HG02870 (cell line): ENCODE results near the gene CCL11.

ENCODE experiments used
- ATAC-seq: cut with Tn5 transposase; IDR thresholded peaks from one replicate; pipeline ENCODE4 v1.9.1; 2021; ENCODE audit warnings: mild to moderate bottlenecking, moderate library complexity; ENCODE audit not compliant: unreplicated experiment

Gene CCL11

GRCh38 chr17:34255841-34256240 lies 29.7 kb upstream of the CCL11 start:
- no peak for ATAC-seq

GRCh38 chr17:34257299-34257985 lies 28.1 kb upstream of the CCL11 start:
- no peak for ATAC-seq

GRCh38 chr17:34257986-34258326 lies 27.6 kb upstream of the CCL11 start:
- no peak for ATAC-seq

- ATAC-seq, result no peak
Observed at GRCh38 chr17:34259146-34259545, 26.4 kb upstream of the CCL11 start.

- ATAC-seq, result no peak
Observed at GRCh38 chr17:34260861-34261260, 24.7 kb upstream of the CCL11 start.

GRCh38 chr17:34261568-34262337 lies 23.8 kb upstream of the CCL11 start:
- ATAC-seq, result no peak

- ATAC-seq, result no peak
Observed at GRCh38 chr17:34265711-34266110, 19.8 kb upstream of the CCL11 start.

GRCh38 chr17:34269969-34270368 lies 15.6 kb upstream of the CCL11 start, which contains the start of gene CCL7:
CCL7 (plus strand) TSS chr17:34270221; CDS start chr17:34270291, 70 bp downstream.
- no peak for ATAC-seq

GRCh38 chr17:34275881-34276280 lies 9.7 kb upstream of the CCL11 start:
- no peak for ATAC-seq

- ATAC-seq, result no peak
Observed at GRCh38 chr17:34276826-34277225, 8.7 kb upstream of the CCL11 start.

GRCh38 chr17:34283571-34283970 lies 2.0 kb upstream of the CCL11 start:
- ATAC-seq, result no peak

- ATAC-seq, result no peak
Observed at GRCh38 chr17:34287875-34288274, 2.3 kb downstream of the CCL11 start.

GRCh38 chr17:34290586-34290985 lies 5.0 kb downstream of the CCL11 start:
- ATAC-seq, result no peak

GRCh38 chr17:34291721-34292348 lies 6.3 kb downstream of the CCL11 start:
- no peak for ATAC-seq

GRCh38 chr17:34299027-34299426 lies 13.5 kb downstream of the CCL11 start:
- no peak for ATAC-seq

- no peak for ATAC-seq
Observed at GRCh38 chr17:34299956-34300577, 14.5 kb downstream of the CCL11 start.

GRCh38 chr17:34300652-34301370 lies 15.3 kb downstream of the CCL11 start:
- ATAC-seq, result no peak

GRCh38 chr17:34301986-34302385 lies 16.4 kb downstream of the CCL11 start:
- no peak for ATAC-seq

- ATAC-seq, result no peak
Observed at GRCh38 chr17:34302636-34303035, 17.1 kb downstream of the CCL11 start.

- no peak for ATAC-seq
Observed at GRCh38 chr17:34303606-34304005, 18.1 kb downstream of the CCL11 start.

- no peak for ATAC-seq
Observed at GRCh38 chr17:34305061-34305460, 19.5 kb downstream of the CCL11 start.
